ENCODE results near the gene NEK6.

Gene NEK6

DNA sequence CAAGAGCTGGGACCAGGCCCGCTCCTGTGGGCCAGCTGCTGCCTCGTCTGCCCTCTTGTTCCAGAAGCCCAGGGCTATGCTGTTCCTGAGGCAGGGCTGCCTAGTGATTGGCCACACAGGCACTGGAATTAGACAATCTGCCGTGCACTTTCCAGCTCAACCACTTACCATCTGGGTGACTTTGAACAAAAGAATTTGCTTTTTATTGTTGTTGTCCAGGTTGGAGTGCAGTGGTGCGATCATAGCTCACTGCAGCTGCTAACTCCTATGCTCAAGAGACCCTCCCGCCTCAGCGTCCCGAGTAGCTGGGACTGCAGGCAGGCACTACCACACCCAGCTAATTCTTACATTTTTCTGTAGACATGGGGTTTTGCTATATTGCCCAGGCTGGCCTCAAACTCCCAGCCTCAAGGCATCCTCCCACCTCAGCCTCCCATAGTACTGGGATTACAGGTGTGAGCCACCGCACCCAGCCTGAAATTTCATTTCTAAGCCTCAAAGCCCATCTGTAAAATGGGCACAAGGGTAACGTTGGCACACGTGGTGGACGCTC, 1.2 kb upstream of the NEK6 start:
- H3K4me1 ChIP-seq (ENCODE audit: insufficient read depth, low read length): peaks cover 11% of the 10 kb centered on the region
- no peaks in the 10 kb centered on the region for H3K36me3 ChIP-seq (ENCODE audit: insufficient read depth, low read depth, low read length)
- no peak overlapping the region for H3K9ac ChIP-seq (ENCODE audit: low read depth, low read length)
- H3K9me3 ChIP-seq (ENCODE audit: insufficient read depth, low read depth, low read length): no peaks in the 10 kb centered on the region
- no peaks in the 10 kb centered on the region for H3K27me3 ChIP-seq (ENCODE audit: insufficient read depth, low read length)
- no peak overlapping the region for H3K4me3 ChIP-seq (ENCODE audit: low read length)
- H3K27ac ChIP-seq (ENCODE audit: low read length): no peak overlapping the region

DNA sequence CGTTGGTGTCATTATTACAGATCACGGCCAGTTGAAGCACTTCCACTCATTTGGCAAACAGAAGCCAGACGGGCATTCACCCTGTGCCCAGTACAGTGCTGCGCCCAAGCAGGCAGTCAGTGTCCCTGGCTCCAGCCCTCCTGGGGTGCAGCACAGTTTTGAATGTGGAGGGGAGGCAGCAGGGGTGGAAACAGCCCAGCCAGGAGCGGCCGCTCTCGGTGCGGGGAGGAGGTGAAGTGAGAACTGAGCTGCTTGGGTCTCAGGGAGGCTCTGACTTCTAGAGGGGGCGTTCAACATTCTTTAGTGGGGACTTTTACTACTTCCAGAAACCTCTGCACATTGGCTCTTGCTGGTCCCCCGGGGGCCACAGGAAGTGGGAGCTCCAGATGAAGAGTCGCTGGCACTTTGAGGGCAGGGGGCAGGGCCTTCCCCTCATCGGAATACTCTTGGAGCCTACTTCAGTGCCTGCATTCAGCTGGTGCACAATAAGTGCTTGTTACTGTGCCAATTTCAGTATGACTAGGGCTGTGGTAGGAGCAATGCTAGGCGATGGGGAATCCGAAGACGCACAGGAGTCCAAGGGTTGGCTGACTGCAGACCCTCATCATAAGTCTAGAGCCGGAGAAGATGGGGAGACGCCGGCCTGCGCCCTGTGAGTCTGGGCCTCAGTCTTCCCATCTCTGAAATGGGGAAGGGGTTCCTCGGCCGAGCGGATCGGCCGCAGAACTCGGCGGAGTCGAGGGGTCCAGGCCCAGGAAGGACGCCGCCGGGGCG, 492 bp upstream of the NEK6 start:
- peak overlapping the region; percentile 63 for H3K4me3 ChIP-seq (ENCODE audit: low read length)
- H3K27ac ChIP-seq (ENCODE audit: low read length): no peak overlapping the region
- H3K9me3 ChIP-seq (ENCODE audit: insufficient read depth, low read depth, low read length): no peaks in the 10 kb centered on the region
- H3K4me1 ChIP-seq (ENCODE audit: insufficient read depth, low read length): peaks cover 18% of the 10 kb centered on the region
- no peak overlapping the region for H3K9ac ChIP-seq (ENCODE audit: low read depth, low read length)
- no peaks in the 10 kb centered on the region for H3K27me3 ChIP-seq (ENCODE audit: insufficient read depth, low read length)
- no peaks in the 10 kb centered on the region for H3K36me3 ChIP-seq (ENCODE audit: insufficient read depth, low read depth, low read length)

DNA sequence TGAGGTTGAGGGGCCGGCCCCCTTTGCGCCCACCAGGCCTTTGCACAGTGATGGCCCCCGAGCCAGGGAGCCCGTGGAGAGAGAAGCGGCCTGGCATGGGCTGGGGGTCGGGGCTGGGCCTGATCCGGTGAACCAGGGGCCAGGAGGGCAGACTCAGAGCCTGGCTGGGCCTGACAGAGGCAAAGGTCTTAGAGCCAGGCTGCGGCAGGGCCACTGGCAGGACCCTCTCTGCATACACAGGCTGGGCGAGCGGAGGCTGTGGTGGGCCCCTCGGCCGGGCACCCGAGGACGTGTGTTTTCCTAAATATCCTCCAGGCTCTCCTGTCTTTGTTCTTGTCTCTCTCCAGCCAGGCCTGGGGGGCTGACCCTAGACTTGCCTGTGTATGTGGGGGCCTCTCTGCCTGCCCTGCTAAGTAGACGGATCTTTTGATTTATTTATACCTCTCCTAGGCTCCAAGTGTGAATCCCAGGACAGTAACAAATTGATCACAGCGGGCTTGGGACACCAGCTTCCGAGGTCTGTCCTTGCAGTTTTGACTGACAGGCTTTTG, 933 bp downstream of the NEK6 start:
- Histone ChIP-seq H3K27ac (ENCODE audit: low read length) (no peak overlapping the region), H3K4me3 (ENCODE audit: low read length) (peak overlapping the region; percentile 85), H3K36me3 (ENCODE audit: insufficient read depth, low read depth, low read length) (no peaks in the 10 kb centered on the region), H3K9me3 (ENCODE audit: insufficient read depth, low read depth, low read length) (no peaks in the 10 kb centered on the region), H3K4me1 (ENCODE audit: insufficient read depth, low read length) (peaks cover 26% of the 10 kb centered on the region), H3K9ac (ENCODE audit: low read depth, low read length) (peak overlapping the region; percentile 62; the same call in 1 of the 2 replicates), H3K27me3 (ENCODE audit: insufficient read depth, low read length) (no peaks in the 10 kb centered on the region)

DNA sequence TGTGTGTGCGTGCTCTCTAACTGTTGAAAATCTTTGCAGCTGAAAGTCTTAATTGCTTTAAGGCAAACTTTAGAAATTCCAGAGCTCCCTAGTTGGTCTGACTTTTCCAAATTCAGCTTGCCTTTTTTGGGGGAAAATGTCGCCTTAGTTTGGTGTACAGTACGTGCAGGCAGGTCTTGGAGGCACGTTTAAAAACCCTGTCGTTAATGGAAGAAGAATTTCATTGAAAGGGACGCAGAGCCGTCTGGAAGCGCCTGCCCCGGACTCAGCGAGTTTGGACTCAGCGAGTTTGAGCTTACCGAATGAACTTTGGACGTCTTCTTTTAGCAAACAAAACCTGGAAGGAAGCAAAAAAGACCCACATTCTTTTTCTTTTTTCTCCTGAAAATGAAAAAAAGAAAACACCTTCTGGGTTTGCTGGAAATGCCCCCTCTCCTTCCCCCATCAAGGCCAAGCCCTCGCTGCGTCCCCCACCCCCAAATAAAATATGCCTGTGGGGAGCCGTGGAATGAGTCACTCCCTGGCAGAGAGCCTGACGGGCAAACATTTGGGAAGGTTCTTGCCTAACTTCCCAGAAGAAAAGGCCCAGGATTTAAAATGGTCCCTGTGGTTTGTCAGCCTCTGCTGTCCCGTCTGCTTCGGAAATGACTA, 1.5 kb downstream of the NEK6 start:
- Histone ChIP-seq H3K36me3 (ENCODE audit: insufficient read depth, low read depth, low read length) (no peaks in the 10 kb centered on the region), H3K9ac (ENCODE audit: low read depth, low read length) (peak overlapping the region; percentile 17; the same call in 1 of the 2 replicates), H3K4me1 (ENCODE audit: insufficient read depth, low read length) (peaks cover 26% of the 10 kb centered on the region), H3K4me3 (ENCODE audit: low read length) (peak overlapping the region; percentile 85), H3K27ac (ENCODE audit: low read length) (no peak overlapping the region), H3K9me3 (ENCODE audit: insufficient read depth, low read depth, low read length) (no peaks in the 10 kb centered on the region), H3K27me3 (ENCODE audit: insufficient read depth, low read length) (no peaks in the 10 kb centered on the region)

DNA sequence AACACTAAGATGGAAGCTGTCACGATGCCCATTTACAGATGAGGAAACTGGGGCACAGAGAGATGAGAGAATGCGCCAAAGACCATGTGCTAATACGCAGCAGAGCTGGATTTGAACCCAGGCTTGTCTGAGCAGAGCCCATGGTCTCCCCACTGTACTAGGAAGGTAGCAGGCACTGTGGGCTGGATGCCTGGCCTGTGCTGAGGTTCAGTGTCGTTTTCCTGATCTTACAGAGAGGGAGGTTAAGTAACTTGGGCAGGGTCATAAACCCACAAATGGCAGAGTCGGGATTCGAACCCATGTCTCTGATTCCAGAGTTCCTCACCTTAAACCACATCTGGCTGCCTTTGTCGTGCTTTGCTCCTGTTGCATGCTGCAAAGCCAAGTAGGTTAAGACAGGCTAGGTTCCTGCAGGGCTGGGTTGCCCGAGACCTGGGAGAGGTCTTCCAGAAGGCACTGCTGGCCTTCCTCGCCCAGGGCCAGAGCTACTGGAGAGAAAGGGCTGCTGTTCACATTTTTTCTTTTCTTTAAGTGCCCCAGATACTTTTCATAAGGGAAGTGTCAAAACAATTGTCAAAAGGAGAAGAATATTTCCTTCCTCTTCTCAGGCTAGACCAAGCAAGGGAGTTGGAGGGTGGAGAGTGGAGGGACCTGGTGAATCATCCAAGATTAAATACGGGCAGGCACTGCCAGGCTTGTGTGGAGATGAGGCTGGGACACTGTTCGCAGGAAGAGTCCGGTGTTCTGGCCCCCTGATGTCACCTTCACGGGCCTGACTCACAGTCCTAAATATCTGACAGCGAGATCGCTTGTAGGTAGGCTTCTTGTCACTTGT, 3.2 kb downstream of the NEK6 start:
- Histone ChIP-seq H3K4me1 (ENCODE audit: insufficient read depth, low read length) (peaks cover 26% of the 10 kb centered on the region), H3K36me3 (ENCODE audit: insufficient read depth, low read depth, low read length) (no peaks in the 10 kb centered on the region), H3K27me3 (ENCODE audit: insufficient read depth, low read length) (no peaks in the 10 kb centered on the region), H3K4me3 (ENCODE audit: low read length) (no peak overlapping the region), H3K27ac (ENCODE audit: low read length) (no peak overlapping the region), H3K9ac (ENCODE audit: low read depth, low read length) (0 out of 2 replicates have a peak overlapping the region, but pooled peaks have one; percentile 28), H3K9me3 (ENCODE audit: insufficient read depth, low read depth, low read length) (no peaks in the 10 kb centered on the region)

DNA sequence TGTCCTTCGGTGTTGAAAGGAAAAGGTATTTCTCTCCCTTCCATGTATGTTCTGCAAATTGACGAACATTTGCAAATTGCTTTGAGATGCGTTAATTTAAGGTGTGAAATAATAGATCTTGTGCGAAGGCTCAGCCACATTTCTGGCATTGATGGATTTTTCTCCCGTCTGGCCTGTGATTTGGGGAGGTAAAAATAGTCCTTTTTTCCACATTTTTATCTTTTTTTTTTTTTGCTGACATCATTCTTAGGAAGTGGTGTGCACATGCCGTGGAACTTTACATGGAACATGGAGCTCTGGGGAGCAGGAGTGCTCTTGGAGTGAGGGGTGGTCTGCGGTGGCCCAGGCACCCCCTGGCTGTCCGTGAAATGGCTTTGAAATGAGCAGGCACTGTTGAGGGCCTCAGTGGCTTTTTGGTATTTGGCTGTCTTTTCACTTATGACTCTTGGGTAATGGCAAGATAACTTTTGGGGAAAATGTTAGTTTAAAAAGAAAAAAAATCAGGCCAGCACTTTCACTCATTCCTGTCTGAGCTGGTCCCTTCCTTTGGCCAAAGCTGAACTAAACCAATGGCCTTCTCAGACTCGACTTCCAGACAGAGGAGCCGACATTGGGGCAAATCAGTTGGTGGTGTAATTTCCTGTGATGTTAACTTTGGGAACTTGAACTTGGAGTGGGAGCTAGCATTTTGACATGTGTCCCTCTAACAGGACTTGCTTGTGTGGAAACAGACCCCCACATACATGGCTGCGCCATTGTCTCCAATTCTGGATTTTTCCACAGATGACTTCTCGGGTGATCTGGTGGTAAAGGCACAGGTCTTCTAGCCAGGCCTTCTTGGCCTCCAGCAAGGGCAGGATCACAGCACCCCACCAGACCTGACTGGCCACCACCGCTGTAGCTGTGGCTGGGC, 4.2 kb downstream of the NEK6 start:
- H3K36me3 ChIP-seq (ENCODE audit: insufficient read depth, low read depth, low read length): no peaks in the 10 kb centered on the region
- no peaks in the 10 kb centered on the region for H3K27me3 ChIP-seq (ENCODE audit: insufficient read depth, low read length)
- H3K27ac ChIP-seq (ENCODE audit: low read length): no peak overlapping the region
- peaks cover 24% of the 10 kb centered on the region for H3K4me1 ChIP-seq (ENCODE audit: insufficient read depth, low read length)
- no peaks in the 10 kb centered on the region for H3K9me3 ChIP-seq (ENCODE audit: insufficient read depth, low read depth, low read length)
- H3K9ac ChIP-seq (ENCODE audit: low read depth, low read length): 0 out of 2 replicates have a peak overlapping the region, but pooled peaks have one; percentile 14
- no peak overlapping the region for H3K4me3 ChIP-seq (ENCODE audit: low read length)

DNA sequence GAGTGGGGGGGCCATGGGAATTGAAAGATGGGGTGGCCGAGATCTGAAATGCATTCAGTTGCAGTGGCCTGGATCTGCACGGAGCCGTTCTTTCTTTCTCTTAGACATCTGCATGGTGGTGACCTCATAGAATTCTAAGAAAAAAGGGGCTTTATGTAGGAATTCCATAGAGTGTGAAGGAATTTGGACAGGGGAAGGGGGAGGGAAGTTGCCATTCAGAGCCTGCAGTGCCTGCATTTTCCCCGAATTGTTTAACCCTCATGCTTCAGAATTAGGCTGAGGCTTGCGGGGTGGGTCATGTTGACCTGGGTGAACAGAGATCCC, 4.9 kb downstream of the NEK6 start:
- H3K36me3 ChIP-seq (ENCODE audit: insufficient read depth, low read depth, low read length): no peaks in the 10 kb centered on the region
- no peaks in the 10 kb centered on the region for H3K9me3 ChIP-seq (ENCODE audit: insufficient read depth, low read depth, low read length)
- 0 out of 2 replicates have a peak overlapping the region, but pooled peaks have one; percentile 14 for H3K9ac ChIP-seq (ENCODE audit: low read depth, low read length)
- H3K4me1 ChIP-seq (ENCODE audit: insufficient read depth, low read length): peaks cover 24% of the 10 kb centered on the region
- no peak overlapping the region for H3K27ac ChIP-seq (ENCODE audit: low read length)
- H3K27me3 ChIP-seq (ENCODE audit: insufficient read depth, low read length): no peaks in the 10 kb centered on the region
- no peak overlapping the region for H3K4me3 ChIP-seq (ENCODE audit: low read length)

DNA sequence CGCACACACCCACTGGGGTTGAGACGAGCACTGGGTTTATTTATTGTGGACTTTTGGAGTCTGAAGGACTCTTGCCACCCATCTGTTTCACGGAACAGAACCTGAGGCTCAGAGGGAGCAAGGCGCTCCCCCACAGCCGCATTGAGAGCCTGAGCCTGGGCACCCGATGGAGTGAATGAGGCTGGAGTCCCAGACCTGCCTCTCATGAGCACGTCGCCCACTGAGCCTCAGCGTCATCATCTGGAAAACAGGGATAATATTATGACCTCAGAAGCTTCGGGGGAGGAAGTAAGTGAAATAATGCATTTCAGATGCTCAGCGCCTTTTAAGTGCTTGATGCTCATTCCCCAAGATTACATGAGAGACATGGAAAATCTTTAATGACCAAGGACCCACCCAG, 5.5 kb downstream of the NEK6 start:
- Histone ChIP-seq H3K4me3 (ENCODE audit: low read length) (no peak overlapping the region), H3K36me3 (ENCODE audit: insufficient read depth, low read depth, low read length) (no peaks in the 10 kb centered on the region), H3K4me1 (ENCODE audit: insufficient read depth, low read length) (peaks cover 24% of the 10 kb centered on the region), H3K9ac (ENCODE audit: low read depth, low read length) (no peak overlapping the region), H3K27me3 (ENCODE audit: insufficient read depth, low read length) (no peaks in the 10 kb centered on the region), H3K27ac (ENCODE audit: low read length) (no peak overlapping the region), H3K9me3 (ENCODE audit: insufficient read depth, low read depth, low read length) (no peaks in the 10 kb centered on the region)

DNA sequence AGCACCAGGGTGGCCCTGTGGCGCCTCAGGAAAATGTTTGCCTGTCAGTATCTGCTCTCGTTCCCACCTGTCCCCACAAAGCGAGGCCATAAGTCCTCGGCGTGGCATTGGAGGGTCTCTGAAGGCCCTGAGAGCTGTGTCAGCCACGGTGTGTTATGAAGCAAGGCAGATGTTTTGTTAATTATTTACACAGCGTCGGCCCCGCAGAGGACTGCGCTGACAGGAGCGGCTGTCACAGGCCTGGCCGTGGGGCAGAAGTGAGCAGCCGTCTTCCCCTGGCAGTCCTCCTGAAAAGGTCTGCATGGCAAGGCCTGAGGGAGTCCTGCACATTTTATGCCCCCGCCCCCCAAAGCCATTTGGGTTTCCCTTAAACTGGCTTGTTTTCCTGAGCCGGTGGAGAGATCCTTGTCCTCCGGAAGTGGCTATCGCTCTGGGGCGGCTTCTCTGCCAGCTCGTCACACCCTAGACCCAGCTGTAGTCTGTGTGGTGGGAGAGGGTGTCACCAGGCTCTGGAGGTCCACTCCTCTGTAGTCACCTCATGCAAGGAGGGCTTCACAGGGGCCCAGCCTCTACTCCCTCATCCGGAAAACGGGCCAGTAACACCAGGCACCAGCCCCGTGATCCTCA, 6.2 kb downstream of the NEK6 start:
- Histone ChIP-seq H3K9me3 (ENCODE audit: insufficient read depth, low read depth, low read length) (no peaks in the 10 kb centered on the region), H3K4me3 (ENCODE audit: low read length) (no peak overlapping the region), H3K9ac (ENCODE audit: low read depth, low read length) (no peak overlapping the region), H3K27me3 (ENCODE audit: insufficient read depth, low read length) (no peaks in the 10 kb centered on the region), H3K4me1 (ENCODE audit: insufficient read depth, low read length) (peaks cover 24% of the 10 kb centered on the region), H3K27ac (ENCODE audit: low read length) (no peak overlapping the region), H3K36me3 (ENCODE audit: insufficient read depth, low read depth, low read length) (no peaks in the 10 kb centered on the region)

DNA sequence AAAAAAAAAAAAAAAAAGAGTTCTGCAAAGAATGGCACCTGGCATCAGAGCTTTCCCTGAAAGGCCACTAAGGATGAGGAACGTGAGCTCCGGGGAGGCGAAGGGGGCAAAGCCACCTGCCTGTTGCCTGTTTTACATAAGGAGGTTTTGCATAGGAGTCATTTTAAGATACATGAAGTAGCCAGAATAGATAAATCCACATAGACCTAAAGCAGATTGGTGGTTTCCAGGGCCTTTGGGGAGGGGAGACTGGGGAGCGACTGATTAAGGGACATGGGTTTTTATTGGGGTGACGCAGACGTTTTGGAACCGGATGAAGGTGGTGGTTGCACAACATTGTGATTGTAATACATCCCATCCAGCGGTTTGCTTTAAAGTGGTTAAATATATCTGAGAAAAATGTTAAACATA, 7.1 kb downstream of the NEK6 start:
- Histone ChIP-seq H3K27ac (ENCODE audit: low read length) (no peak overlapping the region), H3K27me3 (ENCODE audit: insufficient read depth, low read length) (no peaks in the 10 kb centered on the region), H3K9ac (ENCODE audit: low read depth, low read length) (no peak overlapping the region), H3K4me3 (ENCODE audit: low read length) (no peak overlapping the region), H3K36me3 (ENCODE audit: insufficient read depth, low read depth, low read length) (no peaks in the 10 kb centered on the region), H3K9me3 (ENCODE audit: insufficient read depth, low read depth, low read length) (no peaks in the 10 kb centered on the region), H3K4me1 (ENCODE audit: insufficient read depth, low read length) (peaks cover 16% of the 10 kb centered on the region)
